HG02759 (cell line): ENCODE data around the gene SMU1.
"Not testable (repeated sequence)": the region's sequence is repeated elsewhere in the genome, so short reads cannot be mapped to it uniquely, and the experiment has no call there.

Experiments used
- ATAC-seq: cut with Tn5 transposase; IDR thresholded peaks from one replicate; pipeline ENCODE4 v1.9.1; 2021; ENCODE audit warnings: mild to moderate bottlenecking, moderate library complexity; ENCODE audit not compliant: unreplicated experiment

The SMU1 gene

DNA sequence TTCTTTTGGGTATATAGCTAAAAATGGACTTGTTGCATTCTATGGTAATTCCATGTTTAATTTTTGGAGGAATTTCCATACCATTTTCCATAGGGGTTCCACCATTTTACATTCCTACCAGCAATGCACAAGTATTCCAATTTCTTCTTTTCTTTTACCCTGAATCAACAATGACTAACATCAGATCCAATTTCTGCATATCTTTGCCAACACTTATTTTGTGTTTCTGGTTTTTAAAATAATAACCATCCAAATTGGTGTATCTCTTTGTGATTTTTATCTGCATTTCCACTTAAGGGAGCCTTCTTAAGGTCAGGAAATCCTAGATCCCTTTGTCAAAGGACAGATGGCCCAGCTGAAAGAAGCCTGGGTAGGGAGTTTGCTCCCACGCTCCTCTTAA is 29.5 kb upstream of the SMU1 start:
- no peak for ATAC-seq

DNA sequence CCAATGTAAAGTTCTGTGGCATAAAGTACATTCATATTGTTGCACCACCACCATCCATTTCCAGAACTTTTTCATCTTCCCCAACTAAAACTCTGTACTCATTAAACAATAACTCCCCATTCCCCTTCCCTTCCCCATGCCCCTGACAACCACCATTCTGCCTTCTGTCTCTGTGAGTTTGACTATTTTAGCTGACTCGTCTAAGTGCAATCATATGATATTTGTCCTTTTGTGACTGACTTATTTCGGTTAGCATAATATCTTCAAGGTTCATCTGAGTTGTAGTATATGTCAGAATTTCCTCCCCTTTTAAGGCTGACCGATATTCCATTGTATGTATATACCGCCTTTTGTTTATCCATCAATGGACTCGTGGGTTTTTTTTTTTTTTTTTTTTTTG is 29.0 kb upstream of the SMU1 start:
- no peak for ATAC-seq

DNA sequence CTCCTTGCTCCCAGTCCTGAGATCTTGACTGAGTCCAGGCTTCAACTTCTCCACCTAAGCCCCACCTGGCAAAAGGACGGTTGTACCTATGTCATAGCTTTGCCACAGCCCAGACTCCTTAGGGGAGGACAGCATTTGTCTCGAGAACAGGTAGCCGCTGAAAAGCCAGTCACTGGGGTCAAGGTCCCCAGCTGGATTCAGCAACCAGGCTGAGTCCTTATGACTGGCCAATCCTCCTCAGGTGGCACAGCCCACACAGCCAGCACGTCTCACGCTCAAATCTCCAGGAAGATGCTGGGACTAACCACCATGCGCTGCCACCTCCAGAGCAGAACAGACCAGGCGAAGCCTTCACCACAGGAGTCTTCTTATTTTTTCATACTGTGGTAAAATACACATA is 27.9 kb upstream of the SMU1 start:
- ATAC-seq, result no peak

DNA sequence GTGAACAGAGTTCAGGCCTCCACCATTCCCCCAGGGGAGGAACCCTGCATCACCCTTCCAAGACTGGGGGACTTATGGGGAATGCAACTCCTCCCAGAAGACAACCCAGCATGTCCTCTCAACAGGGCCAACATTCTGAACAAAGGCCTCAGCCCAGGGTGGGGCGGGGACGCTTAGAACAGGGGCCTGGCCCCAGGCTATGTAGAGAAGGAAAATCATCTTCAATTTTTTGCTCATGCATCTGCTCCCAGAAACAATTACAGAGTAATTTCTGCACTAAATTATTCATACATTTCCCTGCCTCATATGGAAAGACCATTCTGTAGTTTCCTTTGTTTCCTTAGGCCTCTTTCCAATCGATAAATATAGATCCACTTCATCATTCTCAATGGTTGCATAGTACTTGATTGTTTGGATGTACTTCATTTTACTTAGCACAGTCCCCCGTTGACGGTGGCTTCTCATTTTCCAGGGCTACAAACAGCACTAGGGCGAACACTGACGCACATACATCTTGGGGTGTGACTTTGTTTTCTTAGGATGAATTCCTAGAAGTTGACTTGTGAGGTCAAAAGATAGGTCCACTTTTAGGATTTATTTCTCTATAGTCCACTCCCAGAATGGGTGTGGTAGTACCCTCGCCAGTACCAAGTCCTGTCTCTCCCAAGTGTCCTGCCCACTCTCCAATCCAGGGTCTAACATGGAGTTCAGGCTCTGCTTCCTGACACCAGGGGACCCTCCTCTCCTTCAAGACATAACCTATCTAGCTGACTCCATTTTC is 27.2 kb upstream of the SMU1 start:
- ATAC-seq, result no peak

DNA sequence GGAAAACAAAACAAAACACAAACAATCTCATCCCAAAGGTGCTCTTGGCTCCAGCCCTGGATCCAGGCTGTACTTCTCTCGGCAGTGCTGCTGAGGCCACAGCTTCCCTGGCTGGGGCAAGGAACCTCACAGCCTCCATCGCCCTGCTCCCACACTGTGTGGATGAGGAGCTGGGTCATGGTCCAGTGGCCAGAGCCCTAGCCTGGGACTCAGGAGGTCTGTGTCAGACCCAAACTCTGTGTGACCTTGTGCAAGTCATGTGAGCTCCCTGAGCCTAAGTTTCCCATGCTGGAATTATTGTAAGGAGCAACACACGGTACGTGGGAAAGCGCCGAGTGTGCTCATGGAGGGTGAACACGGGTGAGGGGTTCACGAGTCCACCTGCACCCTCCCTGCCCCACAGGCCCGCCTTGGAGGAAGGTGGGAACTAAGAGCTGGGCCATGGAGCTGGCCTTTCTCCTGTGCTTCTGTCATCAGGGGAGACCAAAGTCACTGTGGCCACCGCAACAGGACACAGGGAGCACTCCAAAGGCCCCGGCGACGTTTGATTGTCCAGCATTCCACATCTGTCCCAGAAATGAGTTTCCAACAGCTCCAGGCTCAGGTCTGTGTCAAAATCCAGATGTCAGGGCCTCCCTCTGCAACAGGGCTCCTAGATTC is 26.2 kb upstream of the SMU1 start:
- ATAC-seq, result no peak

DNA sequence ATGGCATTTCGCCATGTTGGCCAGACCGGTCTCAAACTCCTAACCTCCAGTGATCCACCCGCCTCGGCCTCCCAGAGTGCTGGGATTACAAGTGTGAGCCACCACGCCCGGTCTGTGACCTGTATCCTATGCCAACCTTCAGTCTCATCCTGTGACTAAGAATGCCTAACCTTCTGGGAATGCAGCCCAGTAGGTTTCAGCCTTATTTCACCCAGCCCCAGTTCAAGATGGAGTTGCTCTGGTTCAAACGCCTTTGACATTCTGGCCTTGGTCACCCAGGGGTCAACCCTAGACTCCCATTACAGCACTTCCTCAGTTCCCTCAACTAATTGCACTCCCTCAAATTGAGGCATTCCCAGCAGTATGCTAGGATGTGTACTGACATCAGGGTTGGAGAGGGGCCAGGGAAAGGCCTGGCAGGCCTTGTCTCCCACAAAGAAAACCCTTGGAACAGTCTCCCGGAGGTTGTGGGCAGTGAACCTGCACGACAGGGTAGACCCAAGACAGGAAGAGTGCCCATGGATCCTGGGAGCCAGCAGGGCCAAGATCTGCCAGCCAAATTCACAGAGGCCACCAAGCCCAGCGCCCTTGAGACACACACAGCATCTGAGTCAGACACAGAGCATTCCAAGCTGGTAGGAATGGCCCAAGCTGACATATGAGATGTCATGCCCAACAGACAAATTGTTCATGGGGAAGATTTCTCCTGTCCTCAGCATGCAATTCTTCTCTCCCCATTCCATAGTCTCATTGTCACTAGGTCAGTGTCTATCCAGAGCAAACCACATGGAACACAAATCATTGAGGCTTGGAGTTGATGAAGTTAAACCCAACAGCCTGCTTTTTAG is 24.9 kb upstream of the SMU1 start:
- ATAC-seq, result no peak

DNA sequence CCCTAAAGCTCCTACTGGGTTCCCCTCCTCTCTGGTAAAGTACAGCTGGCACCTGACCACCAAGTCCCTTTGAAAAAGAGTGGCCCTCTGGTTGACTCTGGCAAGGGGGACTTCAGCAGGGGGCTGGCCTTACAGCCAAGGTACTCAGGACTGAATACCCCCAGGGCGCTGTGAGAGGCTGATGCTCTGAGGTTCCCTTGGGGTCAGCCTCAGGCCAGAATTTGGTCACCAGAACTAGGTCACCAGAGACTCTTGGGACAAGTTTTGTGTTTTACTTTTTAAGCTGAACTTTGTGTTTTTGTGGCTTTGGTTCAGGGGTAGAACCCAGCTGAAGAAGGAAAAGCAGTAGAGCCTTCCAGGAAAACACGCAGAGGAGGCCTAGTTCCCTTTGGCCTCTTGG is 23.3 kb upstream of the SMU1 start:
- ATAC-seq, result no peak

DNA sequence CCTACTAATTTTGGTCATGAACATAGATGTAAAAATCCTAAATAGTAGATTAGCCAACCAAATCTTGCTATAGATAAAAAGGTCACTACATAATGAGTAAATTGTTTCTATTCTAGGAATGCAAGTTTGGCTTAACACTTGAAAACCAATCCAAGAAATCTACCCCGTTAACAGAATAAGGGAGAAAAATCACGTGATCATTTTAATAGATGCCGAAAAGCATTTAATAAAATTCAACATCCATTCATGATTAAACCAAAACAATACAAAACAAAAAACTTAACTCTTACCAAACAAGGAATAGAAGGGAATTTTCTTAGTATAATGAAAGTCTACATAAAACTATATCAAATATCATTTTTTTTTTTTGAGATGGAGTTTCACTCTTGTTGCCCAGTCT is 20.7 kb upstream of the SMU1 start:
- no peak for ATAC-seq

DNA sequence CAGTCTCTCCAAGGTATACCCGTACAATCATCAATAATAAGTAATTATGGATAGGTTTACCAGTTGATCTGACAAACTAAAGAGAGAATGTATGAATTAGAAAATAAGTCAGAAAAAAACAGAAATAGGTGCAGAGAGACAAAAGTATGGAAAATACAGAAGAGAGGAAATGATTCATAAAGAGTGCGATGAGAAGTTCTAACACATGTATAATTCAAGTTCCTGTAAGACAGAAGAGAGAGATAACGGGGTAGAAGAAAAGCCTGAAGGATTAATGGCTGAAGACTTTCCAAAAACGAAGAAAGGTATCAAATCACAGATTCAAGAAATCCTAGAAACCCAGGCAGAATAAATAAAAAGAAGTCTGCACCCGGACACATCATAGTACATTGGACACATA is 16.2 kb upstream of the SMU1 start:
- no peak for ATAC-seq

DNA sequence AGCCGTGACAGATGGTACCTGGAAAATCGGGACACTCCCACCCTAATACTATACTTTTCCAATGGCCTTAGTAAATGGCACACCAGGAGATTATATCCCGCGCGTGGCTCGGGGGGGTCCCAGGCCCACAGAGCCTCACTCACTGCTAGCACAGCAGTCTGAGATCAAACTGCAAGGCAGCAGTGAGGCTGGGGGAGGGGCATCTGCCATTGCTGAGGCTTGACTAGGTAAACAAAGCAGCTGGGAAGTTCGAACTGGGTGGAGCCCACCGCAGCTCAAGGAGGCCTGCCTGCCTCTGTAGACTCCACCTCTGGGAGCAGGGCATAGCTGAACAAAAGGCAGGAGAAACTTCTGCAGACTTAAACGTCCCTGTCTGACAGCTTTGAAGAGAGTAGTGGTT is 9.2 kb upstream of the SMU1 start:
- ATAC-seq, result not testable (repeated sequence)

DNA sequence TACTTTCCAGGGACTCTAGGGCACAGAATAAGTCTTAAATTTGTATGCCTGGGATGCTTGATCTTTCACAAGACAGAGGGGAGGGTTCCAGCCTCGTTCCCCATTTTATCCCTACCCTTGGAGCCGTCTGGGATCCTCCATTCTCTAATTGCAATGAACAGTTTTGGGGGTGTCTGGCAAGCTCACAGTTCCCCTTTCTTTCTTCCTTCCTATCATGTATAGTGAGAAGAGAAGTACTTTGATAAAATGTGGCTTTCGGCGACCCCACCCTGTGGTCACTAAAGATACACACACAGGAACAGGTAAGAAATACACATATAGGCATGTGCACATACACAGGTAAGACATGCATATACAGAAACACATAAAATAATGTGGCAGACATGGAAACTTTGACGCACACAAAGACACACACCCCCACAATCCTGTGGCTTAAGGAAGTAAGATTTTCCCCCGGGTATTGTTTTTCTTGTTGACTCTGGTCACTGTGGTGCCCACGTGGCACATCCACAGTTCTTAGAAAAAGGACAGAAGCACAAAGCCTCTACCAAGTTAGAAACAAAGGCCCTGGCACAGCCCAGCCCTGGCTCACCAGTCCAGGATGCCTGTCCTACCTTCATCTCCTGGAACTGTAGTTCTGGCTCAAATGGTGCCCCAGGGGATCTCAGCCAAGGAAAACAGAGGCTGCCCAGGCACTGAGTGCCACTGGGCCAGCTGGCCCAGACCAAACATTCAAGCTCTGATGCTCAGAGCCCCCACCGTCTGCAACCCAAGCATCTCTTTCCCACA is 6.3 kb upstream of the SMU1 start:
- no peak for ATAC-seq

DNA sequence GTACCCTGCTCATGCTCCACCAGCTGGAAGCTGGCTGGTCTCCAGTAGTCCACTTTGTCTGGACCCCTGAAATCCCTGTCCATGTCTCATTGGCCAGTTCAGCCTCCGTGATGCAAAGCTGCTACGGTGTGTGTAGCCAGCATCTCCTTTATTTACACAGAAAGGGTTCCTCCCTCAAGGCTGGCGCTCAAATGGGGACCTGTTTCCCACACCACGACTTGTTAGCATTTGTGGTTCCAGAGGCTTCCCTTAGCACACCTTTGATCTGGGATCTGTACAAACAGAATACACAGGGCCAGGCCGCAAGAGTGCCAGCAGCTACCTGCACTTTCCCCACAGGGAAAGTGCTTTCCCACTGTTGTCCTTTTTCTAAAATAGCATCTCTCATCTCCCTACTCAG is 5.7 kb upstream of the SMU1 start:
- no peak for ATAC-seq

DNA sequence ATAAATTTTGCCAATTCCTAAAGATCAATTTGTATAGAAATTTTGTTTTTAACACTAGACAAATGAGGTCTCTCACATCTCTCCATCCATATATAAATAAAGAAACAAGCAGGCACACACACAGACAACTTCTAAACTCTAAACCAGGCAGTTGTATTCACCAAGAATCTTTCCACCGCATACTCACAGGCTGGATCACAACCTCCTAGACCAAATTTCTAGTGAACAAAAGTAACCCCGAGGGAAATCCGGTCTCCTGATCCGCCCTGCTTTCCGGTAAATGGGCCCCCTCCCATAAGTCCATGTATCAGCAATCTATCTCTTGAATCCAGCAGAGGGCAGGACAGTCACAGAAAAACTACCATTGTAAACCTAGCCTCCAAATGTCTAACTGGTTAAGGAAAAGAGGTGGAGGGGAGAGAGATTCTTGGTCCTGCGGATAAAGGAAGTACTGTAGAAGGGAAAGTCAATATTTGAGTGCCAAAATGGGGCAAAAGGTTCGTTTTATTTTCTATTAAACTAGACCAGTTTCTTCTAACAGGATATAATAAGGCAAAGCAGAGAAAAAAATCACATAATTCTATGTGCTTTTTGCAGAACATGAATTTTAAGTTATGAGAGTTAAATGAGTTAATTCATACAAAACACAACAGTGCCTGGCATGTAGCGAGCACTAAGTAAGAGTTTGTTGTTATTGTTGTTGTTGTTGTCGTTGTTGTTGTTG is 4.8 kb upstream of the SMU1 start:
- ATAC-seq, result peak; percentile 40

DNA sequence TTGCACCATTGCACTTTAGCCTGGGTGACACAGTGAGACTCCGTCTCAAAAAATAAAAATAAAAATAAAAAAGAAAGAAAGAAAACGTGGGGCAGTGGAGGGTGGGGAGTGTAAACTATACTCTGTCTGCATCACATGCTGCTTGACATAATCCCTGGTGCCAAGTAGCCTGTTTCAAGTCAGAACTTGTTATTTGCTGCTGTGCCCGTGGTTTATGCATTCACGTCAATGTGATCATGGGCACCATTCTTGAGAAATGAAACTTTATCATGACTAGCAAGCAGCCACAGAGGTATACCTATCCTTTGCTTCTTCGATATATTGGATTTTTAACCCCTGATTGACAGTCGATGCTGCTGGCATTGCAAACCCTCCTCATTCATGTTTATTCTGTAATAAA is 4.1 kb upstream of the SMU1 start:
- ATAC-seq, result no peak

DNA sequence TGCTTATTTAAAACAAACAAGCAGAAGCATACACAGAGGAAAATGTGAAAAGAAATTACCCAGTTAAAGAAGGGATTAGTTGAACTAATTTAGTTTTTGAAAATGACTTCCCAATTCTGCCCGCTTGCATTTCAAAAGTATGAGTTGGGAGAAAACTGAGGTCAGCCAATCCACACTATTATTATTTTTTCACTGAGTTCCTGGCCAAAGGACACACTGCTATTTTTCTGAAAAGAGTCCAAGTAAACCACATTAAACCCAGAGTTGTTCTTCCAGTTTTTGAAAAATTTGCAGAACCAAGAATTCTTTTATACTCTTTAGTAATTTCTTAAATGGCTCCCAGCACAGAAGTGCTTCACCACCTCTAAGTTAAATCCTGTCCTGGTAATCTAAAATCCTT is 7.5 kb downstream of the SMU1 start:
- no peak for ATAC-seq

DNA sequence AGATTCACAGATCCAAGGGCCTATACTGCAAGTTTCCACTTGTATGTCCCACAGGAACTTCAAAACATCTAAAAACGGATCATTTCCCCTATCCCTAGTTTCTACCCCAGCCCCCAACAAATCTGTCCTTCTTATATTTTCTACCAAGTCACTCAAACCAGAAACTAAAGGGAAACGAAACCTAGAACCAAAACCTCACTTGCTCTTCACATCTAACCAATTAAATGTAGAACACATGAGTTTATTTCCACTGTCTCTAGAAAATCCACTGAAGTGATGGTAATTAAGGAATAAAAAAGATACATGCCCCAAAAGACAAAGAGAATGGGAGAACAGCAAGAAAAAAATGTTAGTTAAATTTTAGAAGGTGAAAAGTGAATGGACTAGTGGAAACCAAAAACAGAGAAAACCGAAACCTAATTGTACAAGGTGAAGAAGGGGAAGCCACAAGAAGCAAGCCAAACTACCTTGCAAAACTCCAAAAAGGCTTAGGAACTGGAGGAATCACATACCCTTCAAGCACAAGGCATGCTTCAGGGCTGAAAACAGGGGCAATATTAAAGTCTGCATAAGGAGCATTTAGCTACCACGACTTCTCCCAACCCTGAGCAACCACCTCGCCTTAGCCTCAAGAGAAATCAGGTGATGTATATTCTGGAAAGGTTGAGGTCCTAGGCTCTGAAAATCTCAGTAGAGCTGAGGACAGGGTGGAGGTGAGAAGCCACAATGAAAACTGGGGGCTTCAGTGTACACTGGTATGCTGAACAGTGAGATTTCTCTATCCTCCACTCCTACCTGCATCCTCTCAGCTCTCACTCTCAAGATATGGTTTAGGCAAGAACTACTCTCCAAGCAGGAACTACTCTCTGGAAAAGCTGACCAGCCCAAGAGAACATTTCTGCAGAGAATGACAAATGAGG is 11.1 kb downstream of the SMU1 start:
- ATAC-seq, result peak; percentile 80

DNA sequence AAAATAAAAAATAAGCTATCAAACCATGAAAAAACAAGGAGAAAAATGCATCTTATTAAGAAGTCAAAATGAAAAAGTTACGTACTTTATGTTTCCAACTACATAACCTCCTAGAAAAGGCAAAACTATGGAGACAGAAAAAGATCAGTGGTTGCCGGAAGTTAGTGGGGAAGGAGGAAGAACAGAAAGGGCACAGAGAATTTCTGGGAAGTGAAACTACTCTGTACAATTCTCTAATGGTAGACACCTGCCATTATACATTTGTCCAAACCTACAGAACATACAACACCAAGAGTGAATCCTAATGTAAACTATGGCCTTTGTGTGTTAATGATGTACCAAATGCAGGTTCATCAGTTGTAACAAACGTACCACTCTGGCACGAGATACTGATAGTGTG is 25.3 kb downstream of the SMU1 start:
- ATAC-seq, result no peak

DNA sequence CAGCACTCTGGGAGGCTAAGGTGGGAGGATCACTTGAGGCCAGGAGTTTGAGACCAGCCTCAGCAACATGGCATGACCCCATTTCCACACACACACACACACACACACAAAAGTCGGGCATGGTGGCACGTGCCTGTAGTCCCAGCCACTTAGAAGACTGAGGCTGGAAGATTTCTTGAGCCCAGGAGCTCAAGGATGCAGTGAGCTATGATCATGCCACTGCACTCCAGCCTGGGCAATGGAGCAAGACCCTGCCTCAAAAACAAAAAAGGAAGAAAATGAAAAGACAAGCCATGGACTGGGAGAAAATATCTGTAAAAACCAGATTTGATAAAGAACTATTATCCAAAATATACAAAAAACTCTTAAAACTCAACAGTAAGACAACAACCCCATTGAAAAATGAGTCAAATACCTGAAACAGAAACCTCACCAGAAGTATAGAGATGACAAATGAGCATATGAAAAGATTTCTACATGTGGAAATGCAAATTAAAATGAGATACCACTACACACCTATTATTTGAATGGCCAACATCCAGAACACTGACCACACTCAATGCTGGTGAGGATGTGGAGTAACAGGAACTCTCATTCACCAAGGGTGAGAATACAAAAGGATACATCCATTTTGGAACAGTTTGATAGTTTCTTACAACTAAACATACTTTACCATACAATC is 26.7 kb downstream of the SMU1 start:
- no peak for ATAC-seq

DNA sequence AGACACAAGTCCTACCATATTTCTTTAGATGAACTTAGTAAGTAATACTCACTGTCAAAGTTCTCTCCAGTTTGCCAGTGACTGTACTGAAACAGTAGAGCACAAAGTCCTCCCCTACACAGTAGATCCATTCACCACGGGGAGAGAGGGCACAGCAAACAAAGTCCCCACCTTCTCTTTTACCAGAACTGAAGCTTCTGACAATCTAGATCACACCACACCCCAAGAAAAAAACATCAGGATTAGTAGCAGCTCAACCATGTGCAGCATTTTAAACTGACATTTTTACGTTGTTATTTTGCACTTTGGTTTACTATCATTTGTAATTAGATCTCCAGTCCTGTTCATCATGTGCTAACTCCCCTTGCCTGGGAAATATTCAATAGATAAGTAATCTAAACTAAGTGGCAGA is 28.4 kb downstream of the SMU1 start:
- ATAC-seq, result no peak
